NOMO-1 treated with DMSO at 0.1 percent for 48 hours (cell line): Measurements from ENCODE around the gene DIPK1C.

Experiments used
- DNase-seq: peaks from one replicate; lab custom pipeline; 2025; ENCODE audit not compliant: unreplicated experiment; lab: John Stamatoyannopoulos, UW

DIPK1C gene

GRCh38 chr18:74486119-74486849, 29.2 kb upstream of the DIPK1C start:
- no peak for DNase-seq

DNA sequence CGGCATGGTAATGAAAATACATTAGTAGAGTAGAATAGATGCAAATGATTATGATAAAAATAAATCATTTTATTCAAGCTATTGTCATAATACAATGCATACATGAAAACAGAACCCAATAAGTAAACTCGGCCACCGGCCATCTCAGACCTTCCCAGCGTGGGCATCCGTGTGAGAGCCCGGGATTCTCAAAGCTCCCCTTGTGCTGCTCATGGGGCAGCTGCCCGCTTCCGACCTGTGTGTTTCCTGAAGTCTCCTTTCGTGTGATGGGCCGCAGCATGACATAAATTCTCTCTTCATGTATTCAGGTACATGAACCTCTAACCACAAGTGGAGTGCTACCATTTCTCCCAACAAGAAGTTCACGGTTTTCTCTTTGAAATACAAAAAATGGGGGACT, 25.6 kb upstream of the DIPK1C start:
- no peak for DNase-seq

- no peak for DNase-seq
Measured at GRCh38 chr18:74480149-74480651, 23.1 kb upstream of the DIPK1C start.

DNA sequence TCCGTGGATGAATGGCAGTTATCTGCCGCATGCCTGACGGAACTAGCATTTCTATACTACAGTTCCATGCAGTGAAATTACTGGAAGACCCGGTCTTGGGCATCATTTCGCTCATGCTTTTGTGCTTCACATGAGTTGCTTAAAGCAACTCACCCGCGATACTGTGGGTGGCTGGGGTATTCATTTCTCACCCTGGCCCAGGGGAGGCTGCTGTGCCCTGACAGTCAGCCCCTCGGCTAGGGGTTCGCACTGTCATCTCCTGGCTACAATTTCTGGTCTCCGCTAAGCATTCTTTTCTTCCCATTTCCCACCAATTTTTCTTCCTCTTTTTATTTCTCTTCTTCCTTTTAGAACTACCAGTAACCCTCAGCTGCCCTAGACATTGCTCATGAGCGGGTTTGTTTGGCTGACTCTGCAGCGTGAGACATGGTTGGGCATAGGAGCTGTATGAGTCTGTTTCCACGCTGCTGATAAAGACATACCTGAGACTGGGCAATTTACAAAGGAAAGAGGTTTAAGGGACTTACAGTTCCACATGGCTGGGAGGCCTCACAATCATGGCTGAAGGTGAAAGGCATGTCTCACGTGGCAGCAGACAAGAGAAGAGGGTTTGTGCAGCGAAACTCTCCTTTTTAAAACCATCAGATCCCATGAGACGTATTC, 22.5 kb upstream of the DIPK1C start:
- peak; percentile 20 for DNase-seq

DNA sequence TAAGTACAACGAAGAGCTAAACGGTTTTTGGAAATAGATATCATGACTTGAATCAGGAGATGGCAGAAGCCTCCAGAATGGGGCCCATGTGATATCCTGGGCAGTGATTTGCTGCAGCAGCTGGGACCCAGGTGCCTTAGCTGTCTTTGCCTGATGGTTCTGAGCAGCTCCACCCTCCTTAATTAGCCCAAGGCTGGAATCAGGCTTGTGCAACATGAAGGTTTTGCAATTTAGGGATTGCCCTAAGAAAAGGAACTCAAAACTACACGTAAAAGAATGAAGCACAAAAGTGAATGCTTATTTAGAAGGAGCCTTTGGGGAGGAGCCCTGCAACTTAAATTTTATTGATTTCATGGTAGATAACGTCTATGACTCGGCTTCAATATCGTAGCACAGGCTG, 21.8 kb upstream of the DIPK1C start:
- peak; percentile 64 for DNase-seq

DNA sequence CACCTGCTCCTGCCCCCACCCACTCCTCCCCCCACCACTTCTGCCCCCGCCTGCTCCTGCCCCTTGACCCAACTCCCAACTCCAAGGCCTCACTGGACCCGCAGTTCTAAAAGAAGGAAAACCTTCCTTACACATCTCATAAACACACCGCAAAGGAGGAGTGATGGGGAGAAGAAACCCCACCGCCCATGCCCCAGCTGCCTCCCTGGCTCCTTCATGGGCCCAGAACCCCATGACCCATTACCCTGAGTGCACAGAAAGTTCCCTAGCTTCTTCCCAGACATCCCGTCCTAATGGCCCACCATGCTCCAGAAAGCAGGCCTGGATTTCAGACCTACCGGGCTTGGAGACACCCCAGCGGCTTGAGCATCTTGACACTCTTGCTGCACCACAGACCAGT, 21.2 kb upstream of the DIPK1C start:
- no peak for DNase-seq

- DNase-seq: no peak
Measured at GRCh38 chr18:74477771-74478170, 20.7 kb upstream of the DIPK1C start.

DNA sequence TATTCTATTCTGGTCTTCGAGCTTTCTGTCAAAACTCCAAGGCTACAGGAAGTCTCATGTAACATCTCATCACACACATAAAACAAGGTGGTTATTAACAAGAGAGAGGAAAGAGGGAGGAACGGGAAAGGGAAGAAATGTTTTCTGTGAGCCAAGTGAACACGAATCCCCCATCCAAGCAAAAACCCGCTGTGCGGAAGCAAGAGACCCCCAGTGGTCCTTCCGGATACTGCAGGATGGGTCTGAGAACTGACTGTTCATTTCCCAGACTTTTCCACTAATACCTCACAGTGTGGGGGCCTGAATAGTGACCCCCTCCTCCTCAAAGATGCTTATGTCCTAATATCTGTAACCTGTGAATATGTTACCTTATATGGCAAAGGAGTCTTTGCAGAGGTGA, 19.0 kb upstream of the DIPK1C start:
- no peak for DNase-seq

DNA sequence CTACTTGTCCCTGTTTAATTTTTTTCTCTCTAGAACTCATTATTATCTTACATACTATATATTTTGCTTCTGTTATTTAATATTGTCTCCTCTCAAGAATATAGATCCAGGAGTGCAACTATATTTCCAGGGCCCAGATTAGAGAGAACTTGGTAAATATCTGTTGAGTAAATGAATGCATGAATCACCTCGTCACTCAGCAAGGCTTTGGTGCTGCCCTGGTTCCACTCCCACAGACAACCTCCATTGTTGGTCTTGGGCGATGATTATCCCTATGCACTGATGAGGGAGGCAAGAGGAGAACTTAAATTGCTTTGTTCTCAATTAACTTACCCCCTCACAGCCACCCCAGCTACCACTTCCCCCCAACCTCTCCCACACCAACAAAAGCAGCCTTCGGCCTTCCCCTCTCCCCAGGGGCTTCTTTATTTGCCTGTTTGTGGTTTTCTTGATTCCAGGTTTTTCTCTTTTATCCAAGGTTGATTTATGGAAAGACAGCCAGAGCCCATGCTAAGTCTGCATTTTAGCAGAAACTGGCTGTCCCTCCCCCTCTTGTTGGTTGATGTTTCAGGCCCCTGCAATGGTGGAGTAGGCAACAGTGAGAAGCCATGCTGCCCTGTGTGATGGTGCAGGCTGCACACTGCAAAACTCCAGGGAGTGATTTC, 17.0 kb upstream of the DIPK1C start:
- no peak for DNase-seq

DNA sequence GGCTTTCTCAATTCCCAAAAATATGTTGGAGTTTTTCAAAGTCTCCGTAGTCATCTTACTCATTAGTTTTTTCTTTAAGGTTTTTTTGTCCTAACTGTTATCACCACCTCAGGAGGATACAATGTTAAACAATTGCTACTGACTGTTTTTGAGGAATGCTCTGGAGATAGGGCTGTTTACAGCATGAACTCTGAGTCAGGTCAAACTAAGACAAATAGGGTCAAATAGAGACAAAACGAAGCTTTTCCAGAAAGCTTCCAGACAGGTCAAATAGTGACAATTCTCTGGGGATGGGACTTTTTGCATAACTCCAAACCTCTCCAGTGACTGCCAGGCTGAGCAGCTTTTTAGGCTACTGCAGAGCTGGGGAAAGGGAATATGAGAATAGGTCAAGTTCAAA, 15.2 kb upstream of the DIPK1C start:
- no peak for DNase-seq

- no peak for DNase-seq
Measured at GRCh38 chr18:74468547-74469061, 11.5 kb upstream of the DIPK1C start.

GRCh38 chr18:74465775-74466174, 8.7 kb upstream of the DIPK1C start:
- no peak for DNase-seq

DNA sequence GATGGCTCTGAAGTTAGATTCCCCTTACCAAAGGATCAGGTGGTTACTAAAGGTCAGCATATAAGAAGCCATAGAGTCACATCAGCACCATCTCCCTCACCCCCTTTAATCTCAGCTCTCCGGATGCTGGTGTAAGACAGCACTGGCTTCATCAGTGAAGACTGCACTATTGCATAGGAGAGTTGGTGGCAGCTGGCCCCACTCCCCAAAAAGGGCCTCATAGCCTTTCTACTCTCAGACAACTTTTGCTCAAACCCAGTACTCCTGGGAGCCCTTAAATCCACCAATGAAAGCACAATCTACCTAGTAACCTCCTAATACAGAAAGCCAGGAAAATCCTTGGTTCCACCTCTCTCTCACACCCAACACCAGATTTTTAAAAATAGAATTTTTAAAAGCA, 6.9 kb upstream of the DIPK1C start:
- no peak for DNase-seq

- DNase-seq: no peak
Measured at GRCh38 chr18:74463254-74463653, 6.1 kb upstream of the DIPK1C start.

DNA sequence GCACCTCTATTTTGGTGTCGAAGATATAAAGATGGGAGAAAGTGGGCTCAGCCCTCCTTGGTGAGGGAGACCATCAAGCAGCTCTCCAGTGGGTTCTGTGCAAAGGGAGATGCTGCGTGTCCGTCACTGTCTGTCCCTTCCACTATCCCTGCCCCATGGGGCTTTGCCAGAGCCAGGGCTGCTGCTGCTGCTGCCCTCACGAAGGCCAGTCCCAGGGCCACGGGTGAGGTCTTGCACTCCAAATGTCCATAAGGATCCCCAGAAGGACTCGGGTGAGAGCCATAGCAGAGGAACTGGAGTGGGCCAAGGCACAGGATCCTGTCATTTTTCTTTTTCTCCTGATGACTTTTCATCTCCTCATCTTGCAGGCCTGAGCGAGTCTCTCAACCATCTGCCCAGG, 3.7 kb upstream of the DIPK1C start:
- no peak for DNase-seq

DNA sequence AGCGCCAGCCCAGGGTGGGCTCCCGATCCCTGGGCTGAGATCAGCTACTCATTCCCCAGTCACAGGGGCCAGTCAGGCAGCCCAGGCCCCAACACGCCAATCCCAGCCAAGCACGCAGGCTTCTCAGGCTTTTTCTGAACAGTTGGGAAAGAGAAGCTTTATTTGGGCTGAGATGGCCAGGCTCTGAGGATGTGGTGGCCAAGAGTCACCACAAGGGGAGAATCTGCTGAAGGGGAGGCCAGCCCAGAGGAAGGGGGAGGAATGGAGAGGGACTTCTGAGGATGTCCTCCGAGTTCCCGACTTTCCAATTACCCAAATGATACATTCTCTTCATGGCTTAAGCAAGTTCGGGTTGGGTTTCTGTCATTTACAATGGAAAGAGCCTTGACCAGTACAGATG, 2.8 kb upstream of the DIPK1C start:
- DNase-seq: no peak

DNA sequence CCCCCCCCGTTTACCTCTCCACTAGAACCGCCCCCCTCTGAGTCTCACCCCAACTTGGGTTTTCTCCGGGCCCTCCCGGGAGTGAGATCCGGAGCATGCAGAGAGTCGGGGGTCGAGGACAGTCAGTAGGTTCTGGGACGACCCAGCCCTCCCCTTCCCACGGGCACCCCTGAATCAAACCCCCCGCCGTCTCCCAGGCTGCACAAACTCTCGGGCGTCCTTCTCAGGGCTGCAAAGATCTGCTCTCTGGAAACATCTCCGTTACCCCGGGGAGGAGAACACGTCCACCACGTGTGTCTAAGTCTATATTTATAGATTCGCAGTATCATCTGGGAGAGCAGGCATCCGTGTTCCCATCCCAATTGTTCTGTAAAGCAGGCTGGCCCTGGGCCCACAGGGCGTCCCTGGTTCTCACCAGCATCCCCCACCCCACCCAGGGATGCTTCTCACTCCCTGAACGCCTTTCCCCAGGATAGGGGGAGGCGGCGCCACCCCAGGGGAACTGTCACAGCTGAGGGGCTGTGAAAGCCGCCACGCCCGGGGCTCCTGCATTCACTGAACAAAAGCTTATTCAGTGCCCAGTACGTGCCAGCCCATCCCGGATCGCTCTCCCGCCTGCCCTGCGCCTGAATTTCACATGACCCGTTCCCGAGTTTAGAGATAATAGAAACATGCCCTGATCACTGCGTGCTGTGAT, 765 bp upstream of the DIPK1C start:
- no peak for DNase-seq

DNA sequence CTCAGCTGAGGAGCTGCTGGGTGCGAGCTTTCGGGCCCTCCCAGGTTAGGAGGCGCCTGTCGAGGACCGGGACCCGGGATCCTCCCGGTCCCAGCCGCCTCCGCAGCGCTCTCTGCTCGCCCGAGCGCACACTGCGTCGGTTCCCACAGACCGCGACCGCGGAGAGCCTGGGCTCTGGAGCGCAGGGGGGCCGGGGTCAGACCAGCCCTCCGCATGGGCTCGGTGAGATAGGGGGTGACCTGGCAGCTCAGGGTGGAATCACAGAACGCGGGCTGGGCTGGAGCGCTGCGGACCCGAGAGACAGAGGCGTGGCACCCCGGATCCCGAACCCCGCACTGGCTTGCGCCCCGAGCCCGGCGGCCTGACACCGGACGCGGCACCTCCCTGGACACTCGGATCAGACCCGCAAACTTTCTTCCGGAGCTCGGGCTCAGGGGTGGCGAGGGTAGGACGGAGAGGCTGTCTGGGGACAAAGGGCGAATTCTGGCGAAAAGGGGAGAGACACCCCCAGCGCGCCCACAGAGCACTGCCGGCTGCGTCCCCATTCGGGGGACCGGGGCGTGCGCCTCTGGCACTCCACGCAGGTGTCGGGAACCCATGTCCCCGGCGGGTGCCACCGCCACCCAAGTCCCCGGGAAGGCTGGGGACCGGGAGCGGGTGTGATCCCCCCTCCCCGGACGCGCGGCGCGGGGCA, 612 bp downstream of the DIPK1C start:
- DNase-seq: no peak

GRCh38 chr18:74456017-74456348, 1.1 kb downstream of the DIPK1C start:
- no peak for DNase-seq

- DNase-seq: no peak
Measured at GRCh38 chr18:74455386-74455785, 1.7 kb downstream of the DIPK1C start.

- no peak for DNase-seq
Measured at GRCh38 chr18:74454279-74454751, 2.8 kb downstream of the DIPK1C start.
